ENCODE measurements around the gene NSUN4.
"Not testable (repeated sequence)": the region's sequence is repeated elsewhere in the genome, so short reads cannot be mapped to it uniquely, and the experiment has no call there.

The NSUN4 gene

GRCh38 chr1:46309401-46310159, 31.0 kb upstream of the NSUN4 start:
- POLR2A ChIA-PET = no interaction called here
- no peak for DNase-seq (ENCODE audit: low read depth, low spot score)
- no peak for TF ChIP-seq CTCF (IDR thresholded peaks at IDR 0.05; ENCODE audit: insufficient read depth, low read length, missing control alignments)
- CTCF ChIA-PET = interaction anchor here (0.6 to 1.4 kb wide), 3 partner anchors 10 to 54 kb away, joined by 3 to 4 read pairs (median 4); no protein-coding TSS in a partner anchor
- no peak overlapping the region for H3K4me3 ChIP-seq (ENCODE audit: low read depth, low read length)

GRCh38 chr1:46310321-46310720, 30.3 kb upstream of the NSUN4 start:
- H3K4me3 ChIP-seq (ENCODE audit: low read depth, low read length) = no peak overlapping the region
- DNase-seq (ENCODE audit: low read depth, low spot score) = no peak
- ChIA-PET CTCF (no interaction called here), POLR2A (no interaction called here)
- no peak for TF ChIP-seq CTCF (IDR thresholded peaks at IDR 0.05; ENCODE audit: insufficient read depth, low read length, missing control alignments)

GRCh38 chr1:46315669-46316403, 24.8 kb upstream of the NSUN4 start:
- ChIA-PET POLR2A (no interaction called here), CTCF (interaction anchor here (2.9 kb wide), 1 partner anchor 32 kb away, joined by 12 read pairs; no protein-coding TSS in a partner anchor)
- DNase-seq (ENCODE audit: low read depth, low spot score) = no peak
- TF ChIP-seq CTCF (IDR thresholded peaks at IDR 0.05; ENCODE audit: insufficient read depth, low read length, missing control alignments) = no peak
- no peak overlapping the region for H3K4me3 ChIP-seq (ENCODE audit: low read depth, low read length)

GRCh38 chr1:46317323-46317722, 23.3 kb upstream of the NSUN4 start:
- TF ChIP-seq CTCF (IDR thresholded peaks at IDR 0.05; ENCODE audit: insufficient read depth, low read length, missing control alignments) = no peak
- H3K4me3 ChIP-seq (ENCODE audit: low read depth, low read length) = no peak overlapping the region
- DNase-seq (ENCODE audit: low read depth, low spot score) = no peak
- CTCF ChIA-PET = interaction anchor here (1.1 to 2.9 kb wide), 2 partner anchors 16 to 31 kb away, joined by 4 to 12 read pairs; no protein-coding TSS in a partner anchor
- POLR2A ChIA-PET = no interaction called here

GRCh38 chr1:46319301-46319700, 21.3 kb upstream of the NSUN4 start:
- POLR2A ChIA-PET; DNase-seq (ENCODE audit: low read depth, low spot score); H3K4me3 ChIP-seq (ENCODE audit: low read depth, low read length): not testable (repeated sequence)
- CTCF ChIA-PET = interaction anchor here (1.0 kb wide), 1 partner anchor 29 kb away, joined by 3 read pairs; no protein-coding TSS in a partner anchor

GRCh38 chr1:46319960-46320914, 20.4 kb upstream of the NSUN4 start:
- CTCF ChIA-PET = interaction anchor here (1.0 kb wide), 1 partner anchor 28 kb away, joined by 3 read pairs; no protein-coding TSS in a partner anchor
- DNase-seq (ENCODE audit: low read depth, low spot score); POLR2A ChIA-PET: not testable (repeated sequence)

GRCh38 chr1:46322191-46322590, 18.4 kb upstream of the NSUN4 start:
- DNase-seq (ENCODE audit: low read depth, low spot score); POLR2A ChIA-PET; H3K4me3 ChIP-seq (ENCODE audit: low read depth, low read length): not testable (repeated sequence)
- CTCF ChIA-PET = interaction anchor here (2.5 kb wide), 1 partner anchor 18 kb away, joined by 5 read pairs; the partner anchor contains the start of gene NSUN4

More at GRCh38 chr1:46319960-46320914, 20.4 kb upstream of the NSUN4 start:
- not testable (repeated sequence) for H3K4me3 ChIP-seq (ENCODE audit: low read depth, low read length)

GRCh38 chr1:46325285-46326076, 15.1 kb upstream of the NSUN4 start:
- H3K4me3 ChIP-seq (ENCODE audit: low read depth, low read length); DNase-seq (ENCODE audit: low read depth, low spot score); CTCF ChIA-PET; POLR2A ChIA-PET: not testable (repeated sequence)

- CTCF ChIA-PET = interaction anchor here (0.8 to 3.3 kb wide), 2 partner anchors 13 to 18 kb away, joined by 3 to 14 read pairs; partner anchors contain the start of gene NSUN4
- H3K4me3 ChIP-seq (ENCODE audit: low read depth, low read length); DNase-seq (ENCODE audit: low read depth, low spot score); POLR2A ChIA-PET: not testable (repeated sequence)
Measured at GRCh38 chr1:46328182-46328581, 12.4 kb upstream of the NSUN4 start.

GRCh38 chr1:46329807-46330206, 10.8 kb upstream of the NSUN4 start:
- DNase-seq (ENCODE audit: low read depth, low spot score); H3K4me3 ChIP-seq (ENCODE audit: low read depth, low read length); POLR2A ChIA-PET: not testable (repeated sequence)
- CTCF ChIA-PET = interaction anchor here (3.3 kb wide), 1 partner anchor 11 kb away, joined by 14 read pairs; the partner anchor contains the start of gene NSUN4
